ENCODE data around the gene ENTREP3.

DNA sequence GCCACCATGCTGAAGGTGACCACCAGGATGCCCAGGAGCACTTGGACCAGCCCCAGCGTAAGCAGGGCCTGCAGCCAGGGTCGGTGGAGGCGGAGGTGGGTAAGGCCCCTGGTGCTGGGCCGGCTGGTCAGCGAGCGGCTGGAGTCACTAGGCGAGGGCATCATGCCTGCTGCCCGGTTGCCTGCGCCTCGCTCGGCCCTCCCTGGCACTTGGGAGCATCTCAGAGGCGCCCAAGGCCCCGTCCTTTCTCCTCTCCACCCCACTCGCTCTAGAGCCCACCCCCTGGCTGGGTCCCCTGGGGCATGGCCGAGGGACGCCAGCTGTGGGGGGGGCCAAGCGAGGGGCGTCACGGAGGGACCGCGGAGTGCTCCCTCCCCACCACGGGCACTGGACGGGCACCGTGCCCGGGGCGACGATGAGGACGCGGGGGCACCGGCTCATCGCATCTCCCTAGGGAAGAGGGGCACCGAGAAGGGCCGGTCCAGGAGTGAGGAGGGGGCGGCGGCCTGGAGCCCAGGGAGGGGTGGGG is 505 bp downstream of the ENTREP3 start:
- TF ChIP-seq, protein P1, sequence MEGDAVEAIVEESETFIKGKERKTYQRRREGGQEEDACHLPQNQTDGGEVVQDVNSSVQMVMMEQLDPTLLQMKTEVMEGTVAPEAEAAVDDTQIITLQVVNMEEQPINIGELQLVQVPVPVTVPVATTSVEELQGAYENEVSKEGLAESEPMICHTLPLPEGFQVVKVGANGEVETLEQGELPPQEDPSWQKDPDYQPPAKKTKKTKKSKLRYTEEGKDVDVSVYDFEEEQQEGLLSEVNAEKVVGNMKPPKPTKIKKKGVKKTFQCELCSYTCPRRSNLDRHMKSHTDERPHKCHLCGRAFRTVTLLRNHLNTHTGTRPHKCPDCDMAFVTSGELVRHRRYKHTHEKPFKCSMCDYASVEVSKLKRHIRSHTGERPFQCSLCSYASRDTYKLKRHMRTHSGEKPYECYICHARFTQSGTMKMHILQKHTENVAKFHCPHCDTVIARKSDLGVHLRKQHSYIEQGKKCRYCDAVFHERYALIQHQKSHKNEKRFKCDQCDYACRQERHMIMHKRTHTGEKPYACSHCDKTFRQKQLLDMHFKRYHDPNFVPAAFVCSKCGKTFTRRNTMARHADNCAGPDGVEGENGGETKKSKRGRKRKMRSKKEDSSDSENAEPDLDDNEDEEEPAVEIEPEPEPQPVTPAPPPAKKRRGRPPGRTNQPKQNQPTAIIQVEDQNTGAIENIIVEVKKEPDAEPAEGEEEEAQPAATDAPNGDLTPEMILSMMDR (IDR thresholded peaks at IDR 0.05) = no peak
- TF ChIP-seq POLR2A (IDR thresholded peaks at IDR 0.05) = no peak
